Upper lobe of left lung (tissue), 4 donors: ENCODE measurements around the gene RAET1E.

Experiments used
- POLR2AphosphoS5 ChIP-seq, 2 donors: sonication (generic); formaldehyde crosslinking; IDR thresholded peaks; one replicate each; pipeline ENCODE4 v1.5.1; 2017; ENCODE audit warnings: antibody characterized with exemption in 2 of 2
- TF ChIP-seq, protein P1 (sequence below), 6 experiments: fragments of 450-650 bp in 4 of 6; fragments of 200-600 bp in 2 of 6; sonication (generic) in 2 of 6; IDR thresholded peaks; one replicate each; pipeline ENCODE4 v1.5.1; 2016 to 2019; ENCODE audit warnings: antibody characterized with exemption in 6 of 6

GRCh38 chr6:149924206-149924932 is 26.5 kb upstream of the RAET1E start:
- TF ChIP-seq POLR2AphosphoS5 (IDR thresholded peaks at IDR 0.05), result no peak
- TF ChIP-seq, protein P1, sequence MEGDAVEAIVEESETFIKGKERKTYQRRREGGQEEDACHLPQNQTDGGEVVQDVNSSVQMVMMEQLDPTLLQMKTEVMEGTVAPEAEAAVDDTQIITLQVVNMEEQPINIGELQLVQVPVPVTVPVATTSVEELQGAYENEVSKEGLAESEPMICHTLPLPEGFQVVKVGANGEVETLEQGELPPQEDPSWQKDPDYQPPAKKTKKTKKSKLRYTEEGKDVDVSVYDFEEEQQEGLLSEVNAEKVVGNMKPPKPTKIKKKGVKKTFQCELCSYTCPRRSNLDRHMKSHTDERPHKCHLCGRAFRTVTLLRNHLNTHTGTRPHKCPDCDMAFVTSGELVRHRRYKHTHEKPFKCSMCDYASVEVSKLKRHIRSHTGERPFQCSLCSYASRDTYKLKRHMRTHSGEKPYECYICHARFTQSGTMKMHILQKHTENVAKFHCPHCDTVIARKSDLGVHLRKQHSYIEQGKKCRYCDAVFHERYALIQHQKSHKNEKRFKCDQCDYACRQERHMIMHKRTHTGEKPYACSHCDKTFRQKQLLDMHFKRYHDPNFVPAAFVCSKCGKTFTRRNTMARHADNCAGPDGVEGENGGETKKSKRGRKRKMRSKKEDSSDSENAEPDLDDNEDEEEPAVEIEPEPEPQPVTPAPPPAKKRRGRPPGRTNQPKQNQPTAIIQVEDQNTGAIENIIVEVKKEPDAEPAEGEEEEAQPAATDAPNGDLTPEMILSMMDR (IDR thresholded peaks at IDR 0.05), result no peak
